Measurements from ENCODE around the gene SMG5.

Gene SMG5

GRCh38 chr1:156203331-156203730 is 79.3 kb downstream of the SMG5 start:
- no peak for DNase-seq

- no peak for DNase-seq
Observed at GRCh38 chr1:156200044-156200443, 82.6 kb downstream of the SMG5 start.
